Osteocyte (in vitro differentiated cells): ENCODE measurements around the gene TARBP1. TPM values are rescaled to one million over a fixed set of nuclear protein-coding genes. Genes with fewer than 3 reads are reported as not detected.
"Not testable (repeated sequence)": the region's sequence is repeated elsewhere in the genome, so short reads cannot be mapped to it uniquely, and the experiment has no call there.

Experiments
- DNase-seq: peaks from one replicate; pipeline ENCODE4 v3.0.0; 2021; ENCODE audit warnings: mixed read lengths; ENCODE audit not compliant: unreplicated experiment; ENCODE audit errors: extremely low spot score
- H3K27ac Mint-ChIP-seq: one replicate; pipeline ENCODE4 v1.8.0; 2021; ENCODE audit warnings: mild to moderate bottlenecking, mixed read lengths; ENCODE audit not compliant: unreplicated experiment
- H3K27me3 Mint-ChIP-seq: one replicate; pipeline ENCODE4 v1.8.0; 2021; ENCODE audit warnings: mixed read lengths; ENCODE audit not compliant: unreplicated experiment
- H3K36me3 Mint-ChIP-seq: one replicate; pipeline ENCODE4 v1.8.0; 2021; ENCODE audit warnings: mixed read lengths; ENCODE audit not compliant: unreplicated experiment
- H3K4me1 Mint-ChIP-seq: one replicate; pipeline ENCODE4 v1.8.0; 2021; ENCODE audit warnings: mixed read lengths; ENCODE audit not compliant: unreplicated experiment
- H3K4me3 Mint-ChIP-seq: one replicate; pipeline ENCODE4 v1.8.0; 2021; ENCODE audit warnings: mild to moderate bottlenecking, moderate library complexity, mixed read lengths; ENCODE audit not compliant: unreplicated experiment
- H3K9me3 Mint-ChIP-seq: one replicate; pipeline ENCODE4 v1.8.0; 2021; ENCODE audit warnings: mixed read lengths; ENCODE audit not compliant: unreplicated experiment
- CTCF ChIP-seq: fragments of 200-600 bp; sonication (generic); IDR thresholded peaks from 2 replicates; pipeline ENCODE4 v1.5.0; 2021; ENCODE audit warnings: antibody characterized with exemption, mild to moderate bottlenecking, moderate library complexity
- total RNA-seq: library from RNA; stranded (reverse); gene quantifications from 2 replicates; pipeline ENCODE4 v1.2.1, GENCODE V29; 2021

TARBP1 gene
- total RNA-seq, 1 donor from 2014 or later, result 19.0 TPM

GRCh38 chr1:234357831-234358230, 121.1 kb downstream of the TARBP1 start:
- TF ChIP-seq CTCF, result no peak
- Mint-ChIP-seq H3K9me3 (no peaks in the 10 kb centered on the region), H3K4me3 (no peak overlapping the region)

GRCh38 chr1:234356615-234357269, 122.2 kb downstream of the TARBP1 start:
- H3K4me1 Mint-ChIP-seq, DNase-seq, H3K4me3 Mint-ChIP-seq, H3K27ac Mint-ChIP-seq, H3K36me3 Mint-ChIP-seq, H3K9me3 Mint-ChIP-seq: not testable (repeated sequence)
- H3K27me3 Mint-ChIP-seq, result peaks cover 47% of the 10 kb centered on the region

More at GRCh38 chr1:234357831-234358230, 121.1 kb downstream of the TARBP1 start:
- Mint-ChIP-seq H3K27ac (no peak overlapping the region), H3K27me3 (peaks cover 41% of the 10 kb centered on the region), H3K36me3 (no peaks in the 10 kb centered on the region), H3K4me1 (no peaks in the 10 kb centered on the region)
- DNase-seq, result no peak

- H3K4me3 Mint-ChIP-seq, result no peak overlapping the region
- no peaks in the 10 kb centered on the region for H3K36me3 Mint-ChIP-seq
- TF ChIP-seq CTCF, result no peak
- no peaks in the 10 kb centered on the region for H3K9me3 Mint-ChIP-seq
- DNase-seq, result no peak
- no peak overlapping the region for H3K27ac Mint-ChIP-seq
- H3K4me1 Mint-ChIP-seq, result no peaks in the 10 kb centered on the region
- peaks cover 44% of the 10 kb centered on the region for H3K27me3 Mint-ChIP-seq
Observed at GRCh38 chr1:234355782-234356510, 123.0 kb downstream of the TARBP1 start.

- H3K27me3 Mint-ChIP-seq, result peaks cover 37% of the 10 kb centered on the region
- DNase-seq, result no peak
- H3K36me3 Mint-ChIP-seq, result no peaks in the 10 kb centered on the region
- no peaks in the 10 kb centered on the region for H3K4me1 Mint-ChIP-seq
- no peak overlapping the region for H3K27ac Mint-ChIP-seq
- no peaks in the 10 kb centered on the region for H3K9me3 Mint-ChIP-seq
- TF ChIP-seq CTCF, result no peak
- H3K4me3 Mint-ChIP-seq, result no peak overlapping the region
Observed at GRCh38 chr1:234348964-234349363, 130.0 kb downstream of the TARBP1 start.

GRCh38 chr1:234345237-234345636, 133.7 kb downstream of the TARBP1 start:
- Mint-ChIP-seq H3K9me3 (peaks cover 2% of the 10 kb centered on the region), H3K27ac (no peak overlapping the region), H3K4me1 (no peaks in the 10 kb centered on the region), H3K27me3 (peaks cover 19% of the 10 kb centered on the region), H3K36me3 (no peaks in the 10 kb centered on the region), H3K4me3 (no peak overlapping the region)
- DNase-seq, result no peak
- TF ChIP-seq CTCF, result no peak
